Neuronal stem cell (in vitro differentiated cells): ENCODE measurements around the gene ZNF227.

Experiments used
- DNase-seq: peaks from one replicate; pipeline ENCODE4 v3.0.0-alpha.2; 2013; ENCODE audit warnings: low spot score
- H2AFZ ChIP-seq: one replicate; pipeline ENCODE4 v1.6.1; 2013; ENCODE audit warnings: mild to moderate bottlenecking, low read length, inconsistent platforms
- H2AK5ac ChIP-seq: 2 replicates; pipeline ENCODE4 v1.6.1; 2013; ENCODE audit warnings: low read depth, mild to moderate bottlenecking, inconsistent platforms, low read length, moderate library complexity, mixed read lengths
- H2BK120ac ChIP-seq: 2 replicates; pipeline ENCODE4 v1.6.1; 2013; ENCODE audit warnings: low read depth, mild to moderate bottlenecking, inconsistent platforms, low read length, moderate library complexity, mixed read lengths
- H2BK12ac ChIP-seq: one replicate; pipeline ENCODE4 v1.6.1; 2013; ENCODE audit warnings: low read length, inconsistent platforms
- H2BK15ac ChIP-seq: 2 replicates; pipeline ENCODE4 v1.6.1; 2013; ENCODE audit warnings: mild to moderate bottlenecking, low read length, inconsistent platforms, mixed read lengths
- H2BK5ac ChIP-seq: one replicate; pipeline ENCODE4 v1.6.1; 2013; ENCODE audit warnings: inconsistent platforms, mild to moderate bottlenecking, low read length, moderate library complexity
- H3K14ac ChIP-seq: one replicate; pipeline ENCODE4 v1.6.1; 2013; ENCODE audit warnings: low read length, inconsistent platforms
- H3K18ac ChIP-seq: 2 replicates; pipeline ENCODE4 v1.6.1; 2013; ENCODE audit warnings: low read length, inconsistent platforms
- H3K23ac ChIP-seq: 2 replicates; pipeline ENCODE4 v1.6.1; 2013; ENCODE audit warnings: low read depth, mild to moderate bottlenecking, mixed read lengths, low read length, inconsistent platforms; ENCODE audit not compliant: poor library complexity
- H3K27ac ChIP-seq: replicated peaks from 3 replicates; pipeline ENCODE4 v1.5.1; 2013; ENCODE audit warnings: low read length, inconsistent platforms
- H3K27me3 ChIP-seq, 3 experiments: 2 replicates each; pipeline ENCODE4 v1.6.1; 2013; ENCODE audit warnings: low read length in 3 of 3, mild to moderate bottlenecking in 2 of 3, inconsistent platforms in 1 of 3, low read depth in 1 of 3, mixed read lengths in 1 of 3, moderate library complexity in 1 of 3; ENCODE audit not compliant: control insufficient read depth in 3 of 3, insufficient read depth in 3 of 3
- H3K36me3 ChIP-seq, 2 donors: replicated peaks in 1 of 2; 2 replicates each; pipeline ENCODE4 v1.6.1; 2013; ENCODE audit warnings: low read length in 2 of 2; ENCODE audit not compliant: control insufficient read depth in 2 of 2, insufficient read depth in 2 of 2
- H3K4ac ChIP-seq: 2 replicates; pipeline ENCODE4 v1.6.1; 2013; ENCODE audit warnings: inconsistent platforms, mild to moderate bottlenecking, low read length, moderate library complexity
- H3K4me1 ChIP-seq, 2 donors: 1 replicate in 1 of 2; 2 replicates in 1 of 2; pipeline ENCODE4 v1.6.1; 2013; ENCODE audit warnings: low read length in 2 of 2, low read depth in 1 of 2; ENCODE audit not compliant: control insufficient read depth in 2 of 2, insufficient read depth in 1 of 2
- H3K4me2 ChIP-seq: one replicate; pipeline ENCODE4 v1.6.1; 2013; ENCODE audit warnings: mild to moderate bottlenecking, low read length, inconsistent platforms; ENCODE audit not compliant: insufficient read depth, poor library complexity, severe bottlenecking
- H3K4me3 ChIP-seq, 2 donors: 2 replicates each; pipeline ENCODE4 v1.5.1; 2013; ENCODE audit warnings: low read length in 2 of 2, mild to moderate bottlenecking in 2 of 2, inconsistent platforms in 1 of 2, moderate library complexity in 1 of 2
- H3K79me1 ChIP-seq: one replicate; pipeline ENCODE4 v1.6.1; 2013; ENCODE audit warnings: low read depth, mild to moderate bottlenecking, inconsistent platforms, low read length, moderate library complexity
- H3K9ac ChIP-seq: one replicate; pipeline ENCODE4 v1.6.1; 2013; ENCODE audit warnings: mild to moderate bottlenecking, low read depth, low read length, inconsistent platforms; ENCODE audit not compliant: poor library complexity
- H3K9me3 ChIP-seq, 2 donors: replicated peaks in 1 of 2; 2 replicates each; pipeline versions ENCODE3 to v1.6.1; 2013; ENCODE audit warnings: low read length in 2 of 2, mild to moderate bottlenecking in 2 of 2, inconsistent platforms in 1 of 2, low read depth in 1 of 2, mixed read lengths in 1 of 2, moderate library complexity in 1 of 2; ENCODE audit not compliant: control insufficient read depth in 2 of 2, insufficient read depth in 1 of 2
- H4K8ac ChIP-seq: one replicate; pipeline ENCODE4 v1.6.1; 2013; ENCODE audit warnings: low read depth, mild to moderate bottlenecking, inconsistent platforms, low read length, moderate library complexity
- H4K91ac ChIP-seq: one replicate; pipeline ENCODE4 v1.6.1; 2013; ENCODE audit warnings: low read length, low read depth, mild to moderate bottlenecking, inconsistent platforms; ENCODE audit not compliant: poor library complexity
- WGBS, 2 donors: extraction: QIAGEN DNeasy Blood & Tissue Kit; methylation state at CpG; one replicate each; pipeline ENCODE4 v1.1.7; 2013; ENCODE audit warnings: missing lambda C conversion rate in 2 of 2, mixed read lengths in 1 of 2; ENCODE audit not compliant: insufficient read length in 2 of 2, insufficient replicate concordance in 1 of 2; ENCODE audit errors: extremely low coverage in 2 of 2; 5-methylcytosine and 5-hydroxymethylcytosine counted together

The ZNF227 gene

GRCh38 chr19:44278181-44278690, 65.9 kb downstream of the ZNF227 start:
- Histone ChIP-seq H2BK15ac (no peak overlapping the region), H3K9ac (no peak overlapping the region), H2BK12ac (no peak overlapping the region), H4K91ac (no peak overlapping the region), H3K4me2 (no peak overlapping the region), H3K18ac (no peak overlapping the region), H2AK5ac (no peak overlapping the region), H3K4me3 (no peak overlapping the region), H3K4me1 (no peaks in the 10 kb centered on the region), H3K23ac (no peak overlapping the region), H2AFZ (no peak overlapping the region), H4K8ac (no peak overlapping the region), H3K14ac (no peak overlapping the region), H3K79me1 (no peaks in the 10 kb centered on the region), H3K27me3 (no peaks in the 10 kb centered on the region), H2BK120ac (no peak overlapping the region), H3K27ac (no peak overlapping the region), H3K36me3 (peaks cover 0 to 12% of the 10 kb centered on the region in 2 donors), H3K9me3 (peaks cover 7 to 33% of the 10 kb centered on the region in 2 donors), H2BK5ac (no peak overlapping the region), H3K4ac (no peak overlapping the region)
- WGBS, 2 donors: no CpG with 5 or more reads among the region's 4 CpGs
- no peak for DNase-seq

GRCh38 chr19:44280916-44281315, 68.6 kb downstream of the ZNF227 start:
- Histone ChIP-seq H3K23ac (no peak overlapping the region), H3K9me3 (peaks cover 3 to 22% of the 10 kb centered on the region in 2 donors), H3K27me3 (no peaks in the 10 kb centered on the region), H2BK5ac (no peak overlapping the region), H3K14ac (no peak overlapping the region), H3K18ac (no peak overlapping the region), H3K4me1 (no peaks in the 10 kb centered on the region), H2BK12ac (no peak overlapping the region), H2BK120ac (no peak overlapping the region), H3K9ac (no peak overlapping the region), H2BK15ac (no peak overlapping the region), H2AK5ac (no peak overlapping the region), H3K79me1 (no peaks in the 10 kb centered on the region), H3K4me3 (no peak overlapping the region), H4K91ac (no peak overlapping the region), H2AFZ (no peak overlapping the region), H3K4me2 (no peak overlapping the region), H3K27ac (no peak overlapping the region), H4K8ac (no peak overlapping the region), H3K4ac (no peak overlapping the region), H3K36me3 (peaks cover 0 to 3% of the 10 kb centered on the region in 2 donors)
- no peak for DNase-seq
- no CpG with 5 or more reads among the region's 10 CpGs for WGBS, 2 donors

- DNase-seq: no peak
- Histone ChIP-seq H2BK5ac (no peak overlapping the region), H3K4me1 (no peaks in the 10 kb centered on the region), H2AK5ac (no peak overlapping the region), H3K4ac (no peak overlapping the region), H3K23ac (no peak overlapping the region), H3K18ac (no peak overlapping the region), H3K14ac (no peak overlapping the region), H3K4me3 (no peak overlapping the region), H3K79me1 (no peaks in the 10 kb centered on the region), H2BK12ac (no peak overlapping the region), H4K91ac (no peak overlapping the region), H2AFZ (no peak overlapping the region), H4K8ac (no peak overlapping the region), H3K27ac (no peak overlapping the region), H3K9me3 (peaks cover 10 to 23% of the 10 kb centered on the region in 2 donors), H2BK15ac (no peak overlapping the region), H3K27me3 (no peaks in the 10 kb centered on the region), H3K9ac (no peak overlapping the region), H3K36me3 (peaks cover 7 to 21% of the 10 kb centered on the region in 2 donors), H3K4me2 (no peak overlapping the region), H2BK120ac (no peak overlapping the region)
- WGBS, 2 donors: no CpG with 5 or more reads among the region's 3 CpGs
Measured at GRCh38 chr19:44282846-44283245, 70.5 kb downstream of the ZNF227 start.

GRCh38 chr19:44284968-44285367, 72.6 kb downstream of the ZNF227 start:
- Histone ChIP-seq H2AFZ (no peak overlapping the region), H2BK12ac (no peak overlapping the region), H3K36me3 (peaks cover 14 to 43% of the 10 kb centered on the region in 2 donors), H3K4me1 (no peaks in the 10 kb centered on the region), H4K8ac (no peak overlapping the region), H3K23ac (no peak overlapping the region), H4K91ac (no peak overlapping the region), H2AK5ac (no peak overlapping the region), H3K9me3 (peaks cover 14 to 30% of the 10 kb centered on the region in 2 donors), H3K4ac (no peak overlapping the region), H3K14ac (no peak overlapping the region), H3K9ac (no peak overlapping the region), H3K79me1 (no peaks in the 10 kb centered on the region), H2BK120ac (no peak overlapping the region), H2BK5ac (no peak overlapping the region), H3K27ac (no peak overlapping the region), H3K4me2 (no peak overlapping the region), H3K4me3 (no peak overlapping the region), H3K27me3 (no peaks in the 10 kb centered on the region), H2BK15ac (no peak overlapping the region), H3K18ac (no peak overlapping the region)
- no peak for DNase-seq
- no CpG with 5 or more reads among the region's 4 CpGs for WGBS, 2 donors
